ENCODE results near the gene FOXP1. TPM values are rescaled to one million over a fixed set of nuclear protein-coding genes. Genes with fewer than 3 reads are reported as not detected.
A peak's percentile ranks its signal among the peaks of the same experiment; 100 is the strongest.

FOXP1 gene
- 100 to 1,000 TPM in 3 of 4 donors, 10 to 100 TPM in 1; 54.2 to 152 (median 129) TPM for total RNA-seq

GRCh38 chr3:71583566-71584393, at the start of gene FOXP1:
TSS of gene FOXP1 (minus strand) at chr3:71583728. CDS start at chr3:71198381, 385,347 bp downstream.
- Histone ChIP-seq H3K9me3 (no peaks in the 10 kb centered on the region), H3K4me1 (no peaks in the 10 kb centered on the region), H3K27me3 (no peaks in the 10 kb centered on the region), H3K36me3 (no peaks in the 10 kb centered on the region), H3K4me3 (peak within 1 kb of the TSS; percentile 67 to 69), H3K27ac (peak within 1 kb of the TSS; percentile 98 to 99)
- DNase-seq: peak; percentile 68 to 69
- intact Hi-C loops (cut with DNase I; ENCODE audit: low total_unique reads): loop anchor here (5.0 kb wide), 1 partner anchor 276 kb away; no protein-coding TSS in a partner anchor
- TF ChIP-seq POLR2A (IDR thresholded peaks at IDR 0.05) (peak; percentile 26 to 57), CTCF (IDR thresholded peaks at IDR 0.05) (no peak)

GRCh38 chr3:71629711-71630110, 46.2 kb upstream of the FOXP1 start:
- Histone ChIP-seq H3K4me1 (no peaks in the 10 kb centered on the region), H3K36me3 (no peaks in the 10 kb centered on the region), H3K27me3 (no peaks in the 10 kb centered on the region), H3K4me3 (no peak overlapping the region), H3K9me3 (no peaks in the 10 kb centered on the region), H3K27ac (peak overlapping the region; percentile 27 to 37)
- TF ChIP-seq CTCF (IDR thresholded peaks at IDR 0.05) (no peak), POLR2A (IDR thresholded peaks at IDR 0.05) (no peak)
- intact Hi-C loops (cut with DNase I; ENCODE audit: low total_unique reads): no loop called here
- DNase-seq: peak in 1 of 2 donors; percentile 18

GRCh38 chr3:71629289-71629688, 45.8 kb upstream of the FOXP1 start:
- Histone ChIP-seq H3K27ac (peak overlapping the region; percentile 27 to 37), H3K27me3 (no peaks in the 10 kb centered on the region), H3K4me3 (no peak overlapping the region), H3K9me3 (no peaks in the 10 kb centered on the region), H3K4me1 (no peaks in the 10 kb centered on the region), H3K36me3 (no peaks in the 10 kb centered on the region)
- intact Hi-C loops (cut with DNase I; ENCODE audit: low total_unique reads): no loop called here
- no peak for TF ChIP-seq CTCF (IDR thresholded peaks at IDR 0.05)
- TF ChIP-seq POLR2A (IDR thresholded peaks at IDR 0.05): no peak
- DNase-seq: peak in 1 of 2 donors; percentile 31

GRCh38 chr3:71628522-71628921, 45.0 kb upstream of the FOXP1 start:
- no peaks in the 10 kb centered on the region for H3K36me3 ChIP-seq
- no peak overlapping the region for H3K4me3 ChIP-seq
- no peak for DNase-seq
- intact Hi-C loops (cut with DNase I; ENCODE audit: low total_unique reads): no loop called here
- no peaks in the 10 kb centered on the region for H3K4me1 ChIP-seq
- no peak overlapping the region for H3K27ac ChIP-seq
- TF ChIP-seq CTCF (IDR thresholded peaks at IDR 0.05) (no peak), POLR2A (IDR thresholded peaks at IDR 0.05) (no peak)
- no peaks in the 10 kb centered on the region for H3K9me3 ChIP-seq
- no peaks in the 10 kb centered on the region for H3K27me3 ChIP-seq

- Histone ChIP-seq H3K4me3 (no peak overlapping the region), H3K9me3 (no peaks in the 10 kb centered on the region), H3K4me1 (no peaks in the 10 kb centered on the region), H3K27me3 (no peaks in the 10 kb centered on the region), H3K36me3 (no peaks in the 10 kb centered on the region), H3K27ac (no peak overlapping the region)
- TF ChIP-seq CTCF (IDR thresholded peaks at IDR 0.05) (no peak), POLR2A (IDR thresholded peaks at IDR 0.05) (no peak)
- DNase-seq: no peak
- intact Hi-C loops (cut with DNase I; ENCODE audit: low total_unique reads): no loop called here
These were observed 42.1 kb upstream of the FOXP1 start for GRCh38 chr3:71625676-71626075.

Data from uterus (tissue), 4 donors.